Adrenal gland (tissue), 5 donors: ENCODE results near the gene AUTS2.

ENCODE experiments used
- CTCF ChIP-seq, 6 experiments: fragments of 450-650 bp in 4 of 6; fragments of 200-600 bp in 2 of 6; sonication (generic) in 1 of 6; IDR thresholded peaks; 1 replicate in 5 of 6; 2 replicates in 1 of 6; pipeline versions ENCODE4 v1.5.1 to v1.8.0; 2016 to 2021; ENCODE audit warnings: antibody characterized with exemption in 6 of 6, mild to moderate bottlenecking in 2 of 6, moderate library complexity in 1 of 6
- POLR2A ChIP-seq, 2 donors: fragments of 450-650 bp; IDR thresholded peaks; one replicate each; pipeline ENCODE4 v1.6.1; 2017; ENCODE audit warnings: antibody characterized with exemption in 2 of 2, mild to moderate bottlenecking in 2 of 2, moderate library complexity in 1 of 2
- donor health status: DM: no; HTN: no; CAD: no.

- TF ChIP-seq POLR2A (IDR thresholded peaks at IDR 0.05) (no peak), CTCF (IDR thresholded peaks at IDR 0.05) (no peak)
Measured at GRCh38 chr7:70795948-70796347, 1197.7 kb downstream of the AUTS2 start.
